ENCODE results near the gene HEYL. TPM values are rescaled to one million over a fixed set of nuclear protein-coding genes. Genes with fewer than 3 reads are reported as not detected.
A peak's percentile ranks its signal among the peaks of the same experiment; 100 is the strongest.

HEYL gene
- total and polyA plus RNA-seq, 9 of the 15 experiments (the other 6 are each of a cell fraction or from before 2014, with no cell fraction given), result 0.13 to 0.89 (median 0.25) TPM

DNA sequence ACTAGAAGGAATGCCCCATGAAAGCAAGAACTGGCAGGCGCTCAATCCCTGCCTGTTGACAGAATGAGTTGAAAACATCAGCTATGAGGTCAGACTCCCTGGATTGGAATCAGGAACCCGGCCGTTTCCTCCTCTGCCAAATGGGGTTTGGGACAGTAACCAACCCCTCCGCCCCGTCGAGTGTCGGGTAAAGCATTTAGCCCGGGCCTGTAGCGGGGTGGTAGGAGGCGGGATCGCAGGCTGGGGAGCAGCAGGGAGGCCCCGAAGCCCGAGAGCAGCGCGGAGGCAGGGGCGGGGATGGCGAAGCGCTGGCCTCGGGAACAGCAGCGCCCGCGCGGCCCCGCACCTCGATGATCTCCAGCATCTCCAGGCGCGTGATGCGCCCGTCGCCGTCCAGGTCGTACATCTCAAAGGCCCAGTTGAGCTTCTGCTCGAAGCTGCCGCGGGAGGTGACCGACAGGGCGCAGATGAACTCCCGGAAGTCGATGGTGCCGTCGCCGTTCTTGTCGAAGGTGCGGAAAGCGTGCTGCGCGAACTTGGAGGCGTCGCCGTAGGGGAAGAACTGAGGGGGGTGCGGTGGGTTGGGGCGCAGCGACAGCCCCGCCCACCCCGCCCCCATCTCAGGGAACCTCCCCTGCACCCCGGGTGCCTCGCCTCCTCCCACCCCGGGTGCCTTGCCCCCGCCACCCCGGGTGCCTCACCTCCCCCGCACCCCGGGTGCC is 44.3 kb upstream of the HEYL start:
- ChIA-PET CTCF (ENCODE audit: low intra/inter-chr PET ratio) (no interaction called here), POLR2A (interaction anchor here (0.6 to 2.0 kb wide), 3 partner anchors 18 to 766 kb away, joined by 3 to 4 read pairs (median 3); partner anchors contain the start of gene ZFP69B)
- DNase-seq (ENCODE audit: extremely low read depth in 1 of 4, low spot score in 3 of 4) (peak in 2 of 4 experiments; percentile 45 to 49), FAIRE-seq (no peak), ATAC-seq (no peak)
- H3K4me1 ChIP-seq (replicated peaks in 1 of 2; ENCODE audit: control insufficient read depth in 2 of 2, insufficient read depth in 2 of 2, low read length in 2 of 2), result peaks cover 0 to 5% of the 10 kb centered on the region in 2 experiments; a peak in 1 of 5 replicates
- WGBS (ENCODE audit: insufficient coverage, low coverage, missing lambda C conversion rate), result 27% methylated on average over 37 of the region's 62 CpGs
- no peak for TF ChIP-seq POLR3G (IDR thresholded peaks at IDR 0.05; ENCODE audit: extremely low read depth, insufficient read length, insufficient replicate concordance)
- no peak for TF ChIP-seq ELF2 (CRISPR knock-in tag; IDR thresholded peaks at IDR 0.05)
- TF ChIP-seq, protein P1, sequence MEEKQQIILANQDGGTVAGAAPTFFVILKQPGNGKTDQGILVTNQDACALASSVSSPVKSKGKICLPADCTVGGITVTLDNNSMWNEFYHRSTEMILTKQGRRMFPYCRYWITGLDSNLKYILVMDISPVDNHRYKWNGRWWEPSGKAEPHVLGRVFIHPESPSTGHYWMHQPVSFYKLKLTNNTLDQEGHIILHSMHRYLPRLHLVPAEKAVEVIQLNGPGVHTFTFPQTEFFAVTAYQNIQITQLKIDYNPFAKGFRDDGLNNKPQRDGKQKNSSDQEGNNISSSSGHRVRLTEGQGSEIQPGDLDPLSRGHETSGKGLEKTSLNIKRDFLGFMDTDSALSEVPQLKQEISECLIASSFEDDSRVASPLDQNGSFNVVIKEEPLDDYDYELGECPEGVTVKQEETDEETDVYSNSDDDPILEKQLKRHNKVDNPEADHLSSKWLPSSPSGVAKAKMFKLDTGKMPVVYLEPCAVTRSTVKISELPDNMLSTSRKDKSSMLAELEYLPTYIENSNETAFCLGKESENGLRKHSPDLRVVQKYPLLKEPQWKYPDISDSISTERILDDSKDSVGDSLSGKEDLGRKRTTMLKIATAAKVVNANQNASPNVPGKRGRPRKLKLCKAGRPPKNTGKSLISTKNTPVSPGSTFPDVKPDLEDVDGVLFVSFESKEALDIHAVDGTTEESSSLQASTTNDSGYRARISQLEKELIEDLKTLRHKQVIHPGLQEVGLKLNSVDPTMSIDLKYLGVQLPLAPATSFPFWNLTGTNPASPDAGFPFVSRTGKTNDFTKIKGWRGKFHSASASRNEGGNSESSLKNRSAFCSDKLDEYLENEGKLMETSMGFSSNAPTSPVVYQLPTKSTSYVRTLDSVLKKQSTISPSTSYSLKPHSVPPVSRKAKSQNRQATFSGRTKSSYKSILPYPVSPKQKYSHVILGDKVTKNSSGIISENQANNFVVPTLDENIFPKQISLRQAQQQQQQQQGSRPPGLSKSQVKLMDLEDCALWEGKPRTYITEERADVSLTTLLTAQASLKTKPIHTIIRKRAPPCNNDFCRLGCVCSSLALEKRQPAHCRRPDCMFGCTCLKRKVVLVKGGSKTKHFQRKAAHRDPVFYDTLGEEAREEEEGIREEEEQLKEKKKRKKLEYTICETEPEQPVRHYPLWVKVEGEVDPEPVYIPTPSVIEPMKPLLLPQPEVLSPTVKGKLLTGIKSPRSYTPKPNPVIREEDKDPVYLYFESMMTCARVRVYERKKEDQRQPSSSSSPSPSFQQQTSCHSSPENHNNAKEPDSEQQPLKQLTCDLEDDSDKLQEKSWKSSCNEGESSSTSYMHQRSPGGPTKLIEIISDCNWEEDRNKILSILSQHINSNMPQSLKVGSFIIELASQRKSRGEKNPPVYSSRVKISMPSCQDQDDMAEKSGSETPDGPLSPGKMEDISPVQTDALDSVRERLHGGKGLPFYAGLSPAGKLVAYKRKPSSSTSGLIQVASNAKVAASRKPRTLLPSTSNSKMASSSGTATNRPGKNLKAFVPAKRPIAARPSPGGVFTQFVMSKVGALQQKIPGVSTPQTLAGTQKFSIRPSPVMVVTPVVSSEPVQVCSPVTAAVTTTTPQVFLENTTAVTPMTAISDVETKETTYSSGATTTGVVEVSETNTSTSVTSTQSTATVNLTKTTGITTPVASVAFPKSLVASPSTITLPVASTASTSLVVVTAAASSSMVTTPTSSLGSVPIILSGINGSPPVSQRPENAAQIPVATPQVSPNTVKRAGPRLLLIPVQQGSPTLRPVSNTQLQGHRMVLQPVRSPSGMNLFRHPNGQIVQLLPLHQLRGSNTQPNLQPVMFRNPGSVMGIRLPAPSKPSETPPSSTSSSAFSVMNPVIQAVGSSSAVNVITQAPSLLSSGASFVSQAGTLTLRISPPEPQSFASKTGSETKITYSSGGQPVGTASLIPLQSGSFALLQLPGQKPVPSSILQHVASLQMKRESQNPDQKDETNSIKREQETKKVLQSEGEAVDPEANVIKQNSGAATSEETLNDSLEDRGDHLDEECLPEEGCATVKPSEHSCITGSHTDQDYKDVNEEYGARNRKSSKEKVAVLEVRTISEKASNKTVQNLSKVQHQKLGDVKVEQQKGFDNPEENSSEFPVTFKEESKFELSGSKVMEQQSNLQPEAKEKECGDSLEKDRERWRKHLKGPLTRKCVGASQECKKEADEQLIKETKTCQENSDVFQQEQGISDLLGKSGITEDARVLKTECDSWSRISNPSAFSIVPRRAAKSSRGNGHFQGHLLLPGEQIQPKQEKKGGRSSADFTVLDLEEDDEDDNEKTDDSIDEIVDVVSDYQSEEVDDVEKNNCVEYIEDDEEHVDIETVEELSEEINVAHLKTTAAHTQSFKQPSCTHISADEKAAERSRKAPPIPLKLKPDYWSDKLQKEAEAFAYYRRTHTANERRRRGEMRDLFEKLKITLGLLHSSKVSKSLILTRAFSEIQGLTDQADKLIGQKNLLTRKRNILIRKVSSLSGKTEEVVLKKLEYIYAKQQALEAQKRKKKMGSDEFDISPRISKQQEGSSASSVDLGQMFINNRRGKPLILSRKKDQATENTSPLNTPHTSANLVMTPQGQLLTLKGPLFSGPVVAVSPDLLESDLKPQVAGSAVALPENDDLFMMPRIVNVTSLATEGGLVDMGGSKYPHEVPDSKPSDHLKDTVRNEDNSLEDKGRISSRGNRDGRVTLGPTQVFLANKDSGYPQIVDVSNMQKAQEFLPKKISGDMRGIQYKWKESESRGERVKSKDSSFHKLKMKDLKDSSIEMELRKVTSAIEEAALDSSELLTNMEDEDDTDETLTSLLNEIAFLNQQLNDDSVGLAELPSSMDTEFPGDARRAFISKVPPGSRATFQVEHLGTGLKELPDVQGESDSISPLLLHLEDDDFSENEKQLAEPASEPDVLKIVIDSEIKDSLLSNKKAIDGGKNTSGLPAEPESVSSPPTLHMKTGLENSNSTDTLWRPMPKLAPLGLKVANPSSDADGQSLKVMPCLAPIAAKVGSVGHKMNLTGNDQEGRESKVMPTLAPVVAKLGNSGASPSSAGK (IDR thresholded peaks at IDR 0.05), result 0 out of 2 replicates have a peak, but pooled peaks have one; percentile 20
- TF ChIP-seq, protein P2, sequence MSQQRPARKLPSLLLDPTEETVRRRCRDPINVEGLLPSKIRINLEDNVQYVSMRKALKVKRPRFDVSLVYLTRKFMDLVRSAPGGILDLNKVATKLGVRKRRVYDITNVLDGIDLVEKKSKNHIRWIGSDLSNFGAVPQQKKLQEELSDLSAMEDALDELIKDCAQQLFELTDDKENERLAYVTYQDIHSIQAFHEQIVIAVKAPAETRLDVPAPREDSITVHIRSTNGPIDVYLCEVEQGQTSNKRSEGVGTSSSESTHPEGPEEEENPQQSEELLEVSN (IDR thresholded peaks at IDR 0.05; ENCODE audit: borderline replicate concordance in 1 of 2, extremely low read depth in 1 of 2, insufficient read depth in 1 of 2, insufficient read length in 1 of 2, low read depth in 1 of 2, low read length in 1 of 2, poor library complexity in 1 of 2, severe bottlenecking in 1 of 2), result peak in 1 of 2 experiments; percentile 47
- TF ChIP-seq, protein P3, sequence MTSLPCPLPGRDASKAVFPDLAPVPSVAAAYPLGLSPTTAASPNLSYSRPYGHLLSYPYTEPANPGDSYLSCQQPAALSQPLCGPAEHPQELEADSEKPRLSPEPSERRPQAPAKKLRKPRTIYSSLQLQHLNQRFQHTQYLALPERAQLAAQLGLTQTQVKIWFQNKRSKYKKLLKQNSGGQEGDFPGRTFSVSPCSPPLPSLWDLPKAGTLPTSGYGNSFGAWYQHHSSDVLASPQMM (CRISPR knock-in tag; IDR thresholded peaks at IDR 0.05), result no peak
- TF ChIP-seq FOXA1 (IDR thresholded peaks at IDR 0.05; ENCODE audit: borderline replicate concordance), result no peak
- no peak for TF ChIP-seq PTTG1 (tag; IDR thresholded peaks at IDR 0.05; ENCODE audit: low read depth)
- H3K4me2 ChIP-seq (ENCODE audit: insufficient read depth, low read length), result no peak overlapping the region
- no peaks in the 10 kb centered on the region for H3K9me1 ChIP-seq (ENCODE audit: control insufficient read depth, insufficient read depth, low read length)
- no peaks in the 10 kb centered on the region for H3K79me2 ChIP-seq (ENCODE audit: control insufficient read depth, insufficient read depth, low read length)
- H3K9ac ChIP-seq (ENCODE audit: insufficient read depth in 1 of 2, low read depth in 2 of 2, low read length in 2 of 2), result no peak overlapping the region
- H4K20me1 ChIP-seq (replicated peaks; ENCODE audit: control insufficient read depth, insufficient read depth, low read length), result no peaks in the 10 kb centered on the region
- no peak overlapping the region for H3K27ac ChIP-seq (ENCODE audit: extremely low read depth, low read depth, low read length)
- BruUV-seq (replicated peaks), result no TSS peak
- no peaks in the 10 kb centered on the region for H3K36me3 ChIP-seq (ENCODE audit: control insufficient read depth, insufficient read depth, low read length)
- in situ Hi-C loops (cut with MboI), result no loop called here
- H2AFZ ChIP-seq (ENCODE audit: low read depth, low read length), result no peak overlapping the region
- peaks cover 36 to 76% of the 10 kb centered on the region in 2 experiments for H3K27me3 ChIP-seq (ENCODE audit: control insufficient read depth in 2 of 2, insufficient read depth in 2 of 2, low read length in 2 of 2)
- H3K9me3 ChIP-seq (replicated peaks; ENCODE audit: control insufficient read depth, insufficient read depth, low read depth, low read length), result no peaks in the 10 kb centered on the region
- intact Hi-C loops (cut with micrococcal nuclease), result no loop called here
- no peak overlapping the region for H3K4me3 ChIP-seq

All from K562 (cell line).